GM12878 (cell line): ENCODE data around the gene PLPPR2.
"Not testable (repeated sequence)": the region's sequence is repeated elsewhere in the genome, so short reads cannot be mapped to it uniquely, and the experiment has no call there.

Experiments
- BHLHE40 ChIP-seq, 2 experiments: fragments of 450-650 bp in 1 of 2; IDR thresholded peaks; 2 replicates each; pipeline ENCODE4 v1.6.1; 2011 to 2017; ENCODE audit warnings: low read depth in 2 of 2, borderline replicate concordance in 1 of 2, improper control_type of control experiment in 1 of 2, low read length in 1 of 2, mild to moderate bottlenecking in 1 of 2
- CHD4 ChIP-seq: fragments of 200-600 bp; sonication (generic); IDR thresholded peaks from 2 replicates; pipeline ENCODE4 v1.6.1; 2016; ENCODE audit warnings: mild to moderate bottlenecking
- EZH2 ChIP-seq: IDR thresholded peaks from 2 replicates; pipeline ENCODE4 v1.6.1; 2012; ENCODE audit warnings: low read depth, mild to moderate bottlenecking, control low read depth, inconsistent platforms, low read length, borderline replicate concordance; ENCODE audit not compliant: control insufficient read depth
- MYB ChIP-seq: fragments of 150-350 bp; IDR thresholded peaks from 2 replicates; pipeline ENCODE4 v1.6.1; 2014; ENCODE audit warnings: mild to moderate bottlenecking, low read depth, low read length, borderline replicate concordance
- TF ChIP-seq, protein P1 (sequence below): IDR thresholded peaks from 2 replicates; pipeline ENCODE4 v1.6.1; 2012; ENCODE audit warnings: low read depth, low read length, improper control_type of control experiment
- TF ChIP-seq, protein P2 (sequence below), 3 experiments: IDR thresholded peaks in 2 of 3; conservative IDR thresholded peaks in 1 of 3; 2 replicates each; pipeline ENCODE4 v1.5.1; 2011; ENCODE audit warnings: low read depth in 3 of 3, low read length in 3 of 3, mild to moderate bottlenecking in 3 of 3, control low read depth in 2 of 3, moderate library complexity in 2 of 3, inconsistent platforms in 1 of 3, mixed read lengths in 1 of 3; ENCODE audit not compliant: control insufficient read depth in 2 of 3, insufficient read depth in 1 of 3; ENCODE audit errors: extremely low read depth in 1 of 3

DNA sequence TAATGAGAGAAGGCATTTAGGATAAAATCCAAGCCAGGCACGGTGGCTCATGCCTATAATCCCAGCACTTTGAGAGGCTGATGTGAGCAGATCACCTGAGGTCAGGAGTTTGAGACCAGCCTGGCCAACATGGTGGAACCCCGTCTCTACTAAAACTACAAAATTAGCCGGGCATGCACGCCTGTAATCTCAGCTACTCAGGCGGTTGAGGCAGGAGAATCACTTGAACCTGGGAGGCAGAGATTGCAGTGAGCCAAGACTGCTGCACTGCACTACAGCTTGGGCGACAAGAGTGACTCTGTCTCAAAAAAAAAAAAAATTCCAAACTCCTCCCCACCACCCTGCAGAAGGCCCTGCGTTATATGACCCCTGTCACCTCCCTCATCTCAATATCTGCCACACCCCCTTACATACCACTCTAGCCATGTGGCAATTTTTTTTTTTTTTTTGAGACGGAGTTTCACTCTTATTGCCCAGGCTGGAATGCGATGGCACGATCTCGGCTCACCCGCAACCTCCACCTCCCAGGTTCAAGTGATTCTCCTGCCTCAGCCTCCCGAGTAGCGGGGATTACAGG, 24.1 kb downstream of the PLPPR2 start:
- TF ChIP-seq, protein P1, sequence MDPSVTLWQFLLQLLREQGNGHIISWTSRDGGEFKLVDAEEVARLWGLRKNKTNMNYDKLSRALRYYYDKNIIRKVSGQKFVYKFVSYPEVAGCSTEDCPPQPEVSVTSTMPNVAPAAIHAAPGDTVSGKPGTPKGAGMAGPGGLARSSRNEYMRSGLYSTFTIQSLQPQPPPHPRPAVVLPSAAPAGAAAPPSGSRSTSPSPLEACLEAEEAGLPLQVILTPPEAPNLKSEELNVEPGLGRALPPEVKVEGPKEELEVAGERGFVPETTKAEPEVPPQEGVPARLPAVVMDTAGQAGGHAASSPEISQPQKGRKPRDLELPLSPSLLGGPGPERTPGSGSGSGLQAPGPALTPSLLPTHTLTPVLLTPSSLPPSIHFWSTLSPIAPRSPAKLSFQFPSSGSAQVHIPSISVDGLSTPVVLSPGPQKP, result not testable (repeated sequence)
- not testable (repeated sequence) for TF ChIP-seq EZH2; BHLHE40 (IDR thresholded peaks at IDR 0.05; ENCODE audit: borderline replicate concordance in 1 of 2, low read depth in 2 of 2, low read length in 1 of 2); CHD4; MYB
- TF ChIP-seq, protein P2, sequence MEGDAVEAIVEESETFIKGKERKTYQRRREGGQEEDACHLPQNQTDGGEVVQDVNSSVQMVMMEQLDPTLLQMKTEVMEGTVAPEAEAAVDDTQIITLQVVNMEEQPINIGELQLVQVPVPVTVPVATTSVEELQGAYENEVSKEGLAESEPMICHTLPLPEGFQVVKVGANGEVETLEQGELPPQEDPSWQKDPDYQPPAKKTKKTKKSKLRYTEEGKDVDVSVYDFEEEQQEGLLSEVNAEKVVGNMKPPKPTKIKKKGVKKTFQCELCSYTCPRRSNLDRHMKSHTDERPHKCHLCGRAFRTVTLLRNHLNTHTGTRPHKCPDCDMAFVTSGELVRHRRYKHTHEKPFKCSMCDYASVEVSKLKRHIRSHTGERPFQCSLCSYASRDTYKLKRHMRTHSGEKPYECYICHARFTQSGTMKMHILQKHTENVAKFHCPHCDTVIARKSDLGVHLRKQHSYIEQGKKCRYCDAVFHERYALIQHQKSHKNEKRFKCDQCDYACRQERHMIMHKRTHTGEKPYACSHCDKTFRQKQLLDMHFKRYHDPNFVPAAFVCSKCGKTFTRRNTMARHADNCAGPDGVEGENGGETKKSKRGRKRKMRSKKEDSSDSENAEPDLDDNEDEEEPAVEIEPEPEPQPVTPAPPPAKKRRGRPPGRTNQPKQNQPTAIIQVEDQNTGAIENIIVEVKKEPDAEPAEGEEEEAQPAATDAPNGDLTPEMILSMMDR (IDR thresholded peaks at IDR 0.05 in 2 of 3, conservative IDR thresholded peaks at IDR 0.05 in 1 of 3; ENCODE audit: control insufficient read depth in 2 of 3, extremely low read depth in 1 of 3, insufficient read depth in 1 of 3, low read depth in 3 of 3, low read length in 3 of 3), result not testable (repeated sequence)
